ENCODE data around the gene H1-8. TPM values are rescaled to one million over a fixed set of nuclear protein-coding genes. Genes with fewer than 3 reads are reported as not detected.

Gene H1-8
- total RNA-seq, 4 donors from 2014 or later, result not detected

GRCh38 chr3:129572603-129573002, 29.6 kb downstream of the H1-8 start:
- Histone ChIP-seq H3K27ac (no peak overlapping the region), H3K4me3 (no peak overlapping the region), H3K4me1 (peaks cover 3 to 9% of the 10 kb centered on the region in 2 donors), H3K9me3 (no peaks in the 10 kb centered on the region), H3K27me3 (no peaks in the 10 kb centered on the region), H3K36me3 (no peaks in the 10 kb centered on the region)
- intact Hi-C loops (cut with DNase I; ENCODE audit: low total_unique reads), result no loop called here
- no peak for ATAC-seq
- DNase-seq, result no peak
- TF ChIP-seq CTCF (IDR thresholded peaks at IDR 0.05 in 4 of 5, conservative IDR thresholded peaks at IDR 0.05 in 1 of 5) (no peak), POLR2A (IDR thresholded peaks at IDR 0.05) (no peak)
- in situ Hi-C loops (cut with MboI; ENCODE audit: low sequenced_read_pairs in 4 of 4), result no loop called here

GRCh38 chr3:129573493-129573892, 30.5 kb downstream of the H1-8 start:
- Histone ChIP-seq H3K27ac (no peak overlapping the region), H3K4me1 (peaks cover 11% of the 10 kb centered on the region in 2 donors), H3K36me3 (no peaks in the 10 kb centered on the region), H3K27me3 (no peaks in the 10 kb centered on the region), H3K9me3 (no peaks in the 10 kb centered on the region), H3K4me3 (no peak overlapping the region)
- DNase-seq (no peak), ATAC-seq (no peak)
- intact Hi-C loops (cut with DNase I; ENCODE audit: low total_unique reads) (no loop called here), in situ Hi-C loops (cut with MboI; ENCODE audit: low sequenced_read_pairs in 4 of 4) (no loop called here)
- TF ChIP-seq CTCF (IDR thresholded peaks at IDR 0.05 in 4 of 5, conservative IDR thresholded peaks at IDR 0.05 in 1 of 5) (no peak), POLR2A (IDR thresholded peaks at IDR 0.05) (no peak)

- intact Hi-C loops (cut with DNase I; ENCODE audit: low total_unique reads), result no loop called here
- no peak overlapping the region for H3K4me3 ChIP-seq
- DNase-seq, result no peak
- no peaks in the 10 kb centered on the region for H3K36me3 ChIP-seq
- peaks cover 11% of the 10 kb centered on the region in 2 donors for H3K4me1 ChIP-seq
- H3K27me3 ChIP-seq, result no peaks in the 10 kb centered on the region
- TF ChIP-seq POLR2A (IDR thresholded peaks at IDR 0.05) (no peak), CTCF (IDR thresholded peaks at IDR 0.05 in 4 of 5, conservative IDR thresholded peaks at IDR 0.05 in 1 of 5) (no peak)
- no peak overlapping the region for H3K27ac ChIP-seq
- in situ Hi-C loops (cut with MboI; ENCODE audit: low sequenced_read_pairs in 4 of 4), result no loop called here
- ATAC-seq, result no peak
- no peaks in the 10 kb centered on the region for H3K9me3 ChIP-seq
Observed at GRCh38 chr3:129574206-129574605, 31.2 kb downstream of the H1-8 start.

- ATAC-seq (no peak), DNase-seq (no peak)
- no peaks in the 10 kb centered on the region for H3K27me3 ChIP-seq
- TF ChIP-seq CTCF (IDR thresholded peaks at IDR 0.05 in 4 of 5, conservative IDR thresholded peaks at IDR 0.05 in 1 of 5) (no peak), POLR2A (IDR thresholded peaks at IDR 0.05) (no peak)
- no peak overlapping the region for H3K27ac ChIP-seq
- in situ Hi-C loops (cut with MboI; ENCODE audit: low sequenced_read_pairs in 4 of 4) (no loop called here), intact Hi-C loops (cut with DNase I; ENCODE audit: low total_unique reads) (no loop called here)
- no peak overlapping the region for H3K4me3 ChIP-seq
- peaks cover 11% of the 10 kb centered on the region in 2 donors for H3K4me1 ChIP-seq
- no peaks in the 10 kb centered on the region for H3K9me3 ChIP-seq
- no peaks in the 10 kb centered on the region for H3K36me3 ChIP-seq
Observed at GRCh38 chr3:129575233-129575996, 32.4 kb downstream of the H1-8 start.

Data from gastrocnemius medialis (tissue), 4 donors.